ENCODE data around the gene KCNF1. TPM values are rescaled to one million over a fixed set of nuclear protein-coding genes. Genes with fewer than 3 reads are reported as not detected.

KCNF1 gene
- polyA plus RNA-seq, 4 donors = 0.64 to 1.6 (median 1.2) TPM

DNA sequence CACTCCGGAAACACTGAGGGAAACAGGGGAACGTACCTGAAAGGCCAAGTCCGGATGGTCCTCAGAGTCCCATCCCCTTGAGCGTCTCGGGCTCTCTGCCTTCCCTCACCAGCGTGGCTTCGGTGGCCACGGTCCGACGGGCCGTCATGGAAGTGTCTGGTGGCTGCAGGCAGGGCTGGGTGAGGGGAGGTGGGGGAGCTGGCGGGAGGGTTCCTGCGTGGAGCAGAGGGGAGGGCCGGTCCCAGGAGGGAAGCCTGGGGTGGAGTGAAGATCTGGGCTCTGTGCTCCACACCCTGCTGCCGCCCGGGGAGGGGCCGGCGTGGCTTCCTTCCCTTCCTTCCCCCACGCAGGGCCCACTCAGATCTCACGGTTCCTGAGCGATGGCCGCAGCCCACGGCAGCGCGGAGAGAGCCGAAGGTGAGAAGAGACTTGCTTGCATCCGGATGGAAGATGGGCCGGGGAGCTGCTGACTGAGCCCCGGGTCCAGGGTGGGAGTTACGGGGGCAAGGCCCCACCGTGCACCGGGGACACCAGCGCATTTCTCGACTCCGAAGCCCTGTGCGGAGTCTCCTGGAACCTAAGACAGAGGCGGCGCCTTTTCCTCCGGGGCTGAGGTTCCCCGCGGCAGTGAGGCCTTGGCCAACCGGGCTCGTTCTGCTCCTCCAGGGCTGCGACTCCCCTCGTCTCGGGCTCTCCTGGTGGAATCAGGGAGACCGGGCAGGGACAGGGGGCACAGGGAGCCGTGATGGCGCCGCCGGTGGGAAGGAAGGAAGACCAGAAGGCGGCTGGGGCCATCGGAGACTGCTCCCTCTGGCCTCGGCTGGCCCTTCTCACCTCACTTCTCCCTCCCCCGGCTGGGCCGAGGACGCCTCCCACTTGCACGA lies 49.1 kb downstream of the KCNF1 start:
- no peak for DNase-seq (ENCODE audit: low read depth in 4 of 4, low spot score in 2 of 4)

GRCh38 chr2:10961490-10961875 lies 49.7 kb downstream of the KCNF1 start:
- DNase-seq (ENCODE audit: low read depth in 4 of 4, low spot score in 2 of 4) = no peak

DNA sequence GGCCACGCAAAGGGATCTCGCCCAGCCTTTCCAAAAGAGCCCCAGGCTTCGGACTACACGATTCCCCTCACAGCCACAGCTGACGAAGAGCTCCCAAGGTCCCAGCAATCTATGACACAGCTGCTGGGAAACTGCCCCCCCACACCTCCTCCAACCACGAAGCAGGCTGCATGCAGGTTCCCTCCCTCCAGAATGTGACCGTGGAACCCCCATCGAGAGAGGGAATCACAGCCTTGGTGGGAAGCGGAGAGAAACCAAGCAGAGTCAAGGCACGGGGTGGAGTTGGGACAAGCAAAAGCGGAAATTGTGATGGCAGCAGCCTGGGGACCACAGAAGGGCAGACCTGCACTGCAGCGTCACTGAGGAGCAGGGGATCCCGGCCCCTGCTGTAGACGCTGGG lies 50.3 kb downstream of the KCNF1 start:
- DNase-seq (ENCODE audit: low read depth in 4 of 4, low spot score in 2 of 4) = no peak

- DNase-seq (ENCODE audit: low read depth in 4 of 4, low spot score in 2 of 4) = no peak
Measured at GRCh38 chr2:10963155-10963554, 51.4 kb downstream of the KCNF1 start.

Other genes starting within 250 kb of the KCNF1 start
- gene NOL10, start 222.0 kb upstream of the KCNF1 start, polyA plus RNA-seq (ENCODE audit: insufficient read length in 4 of 4) = 10 to 100 TPM; 25.5 to 31.5 (median 27.9) TPM
- gene ATP6V1C2, start 190.3 kb upstream of the KCNF1 start, polyA plus RNA-seq (ENCODE audit: insufficient read length in 4 of 4) = 1 to 10 TPM; 5.8 to 8.6 (median 7.7) TPM
- 100 to 1,000 TPM; 309 to 389 (median 342) TPM for gene PDIA6, start 99.1 kb upstream of the KCNF1 start, polyA plus RNA-seq (ENCODE audit: insufficient read length in 4 of 4)
- 10 to 100 TPM; 20.1 to 31.5 (median 24.4) TPM for gene SLC66A3, start 243.5 kb downstream of the KCNF1 start, polyA plus RNA-seq (ENCODE audit: insufficient read length in 4 of 4)

Measured in left renal cortex interstitium (tissue), 4 donors.